ENCODE data around the gene PIP5K1B.

- TF ChIP-seq CTCF (conservative IDR thresholded peaks at IDR 0.05) (no peak), ZFX (IDR thresholded peaks at IDR 0.05) (no peak)
Measured at GRCh38 chr9:68953771-68954170, 248.7 kb downstream of the PIP5K1B start.

Data from C4-2B (cell line).